Breast epithelium (tissue), 4 donors: ENCODE data around the gene SDC3. TPM values are rescaled to one million over a fixed set of nuclear protein-coding genes. Genes with fewer than 3 reads are reported as not detected.

Experiments
- DNase-seq, 2 donors: peaks; one replicate each; pipeline ENCODE4 v3.0.0-alpha.2; 2019; ENCODE audit warnings: low spot score in 2 of 2
- H3K27ac ChIP-seq, 2 donors: fragments of 200-600 bp; sonication (generic) in 1 of 2; one replicate each; pipeline ENCODE4 v1.5.1; 2016 to 2019; ENCODE audit warnings: mild to moderate bottlenecking in 1 of 2
- H3K27me3 ChIP-seq, 2 donors: fragments of 200-600 bp; sonication (generic) in 1 of 2; one replicate each; pipeline versions ENCODE4 v1.5.1 to v1.6.0; 2017 to 2019; ENCODE audit warnings: control low read depth in 1 of 2, mild to moderate bottlenecking in 1 of 2
- H3K36me3 ChIP-seq: fragments of 200-600 bp; one replicate; pipeline ENCODE4 v1.5.1; 2019
- H3K4me1 ChIP-seq, 2 donors: fragments of 200-600 bp; sonication (generic); one replicate each; pipeline ENCODE4 v1.5.1; 2016 to 2019; ENCODE audit warnings: control low read depth in 1 of 2
- H3K4me3 ChIP-seq, 3 donors: fragments of 200-600 bp; sonication (generic); 1 replicate in 2 of 3; 2 replicates in 1 of 3; pipeline ENCODE4 v1.5.1; 2016 to 2019; ENCODE audit warnings: mild to moderate bottlenecking in 3 of 3, moderate library complexity in 2 of 3
- H3K9me3 ChIP-seq, 2 donors: fragments of 200-600 bp; sonication (generic) in 1 of 2; one replicate each; pipeline ENCODE4 v1.5.1; 2016 to 2019; ENCODE audit warnings: control low read depth in 1 of 2
- CTCF ChIP-seq, 3 donors: fragments of 450-650 bp; IDR thresholded peaks; one replicate each; pipeline ENCODE4 v1.5.1; 2016 to 2017; ENCODE audit warnings: antibody characterized with exemption in 3 of 3, mild to moderate bottlenecking in 3 of 3, moderate library complexity in 3 of 3
- POLR2A ChIP-seq: fragments of 450-650 bp; IDR thresholded peaks from one replicate; pipeline ENCODE4 v1.6.1; 2016; ENCODE audit warnings: antibody characterized with exemption, mild to moderate bottlenecking, moderate library complexity
- POLR2AphosphoS5 ChIP-seq, 3 donors: sonication (generic); formaldehyde crosslinking; IDR thresholded peaks; one replicate each; pipeline ENCODE4 v1.6.1; 2017; ENCODE audit warnings: antibody characterized with exemption in 3 of 3
- intact Hi-C: fragments of 100-400 bp; cut with DNase I; formaldehyde crosslinking; loops from one replicate; pipeline ENCODE4 v1.15.1; 2023; ENCODE audit warnings: low total_unique reads
- total RNA-seq, 3 donors: library from RNA; depleted of rRNA; stranded (reverse); fragments of >200 nt; gene quantifications; one replicate each; pipeline ENCODE4 v1.1.0, GENCODE V29; 2016

SDC3 gene
- total RNA-seq, 3 donors from 2014 or later, result 16.5 to 37.8 (median 26.2) TPM

- TF ChIP-seq POLR2AphosphoS5 (IDR thresholded peaks at IDR 0.05) (no peak), POLR2A (no peak), CTCF (IDR thresholded peaks at IDR 0.05) (no peak)
- intact Hi-C loops, result no loop called here
- H3K4me3 ChIP-seq, result no peak overlapping the region
- H3K27me3 ChIP-seq, result no peaks in the 10 kb centered on the region
- no peaks in the 10 kb centered on the region for H3K9me3 ChIP-seq
- H3K4me1 ChIP-seq, result no peaks in the 10 kb centered on the region
- H3K36me3 ChIP-seq, result no peaks in the 10 kb centered on the region
- no peak overlapping the region for H3K27ac ChIP-seq
- DNase-seq, result peak in 1 of 2 donors; percentile 2
Observed at GRCh38 chr1:30919025-30919881, 10.7 kb upstream of the SDC3 start.

GRCh38 chr1:30916296-30916695, 7.7 kb upstream of the SDC3 start:
- no peak overlapping the region for H3K27ac ChIP-seq
- TF ChIP-seq POLR2AphosphoS5 (IDR thresholded peaks at IDR 0.05) (no peak), CTCF (IDR thresholded peaks at IDR 0.05) (no peak), POLR2A (no peak)
- H3K36me3 ChIP-seq, result no peaks in the 10 kb centered on the region
- DNase-seq, result peak in 1 of 2 donors; percentile 15
- intact Hi-C loops, result no loop called here
- no peak overlapping the region for H3K4me3 ChIP-seq
- H3K9me3 ChIP-seq, result no peaks in the 10 kb centered on the region
- H3K27me3 ChIP-seq, result no peaks in the 10 kb centered on the region
- H3K4me1 ChIP-seq, result no peaks in the 10 kb centered on the region

GRCh38 chr1:30915491-30916230, 7.1 kb upstream of the SDC3 start:
- Histone ChIP-seq H3K27ac (no peak overlapping the region), H3K4me3 (no peak overlapping the region), H3K4me1 (no peaks in the 10 kb centered on the region), H3K9me3 (no peaks in the 10 kb centered on the region), H3K27me3 (no peaks in the 10 kb centered on the region), H3K36me3 (no peaks in the 10 kb centered on the region)
- intact Hi-C loops, result no loop called here
- TF ChIP-seq POLR2AphosphoS5 (IDR thresholded peaks at IDR 0.05), result no peak
- TF ChIP-seq CTCF (IDR thresholded peaks at IDR 0.05), result no peak
- no peak for TF ChIP-seq POLR2A
- no peak for DNase-seq

- no peaks in the 10 kb centered on the region for H3K4me1 ChIP-seq
- no peak for TF ChIP-seq POLR2A
- no peak for TF ChIP-seq CTCF (IDR thresholded peaks at IDR 0.05)
- TF ChIP-seq POLR2AphosphoS5 (IDR thresholded peaks at IDR 0.05), result no peak
- no peak for DNase-seq
- no peak overlapping the region for H3K4me3 ChIP-seq
- intact Hi-C loops, result no loop called here
- H3K27me3 ChIP-seq, result no peaks in the 10 kb centered on the region
- H3K9me3 ChIP-seq, result no peaks in the 10 kb centered on the region
- H3K27ac ChIP-seq, result no peak overlapping the region
- H3K36me3 ChIP-seq, result no peaks in the 10 kb centered on the region
Observed at GRCh38 chr1:30914931-30915330, 6.4 kb upstream of the SDC3 start.

- TF ChIP-seq POLR2A, result no peak
- TF ChIP-seq CTCF (IDR thresholded peaks at IDR 0.05), result no peak
- TF ChIP-seq POLR2AphosphoS5 (IDR thresholded peaks at IDR 0.05), result no peak
- Histone ChIP-seq H3K27me3 (no peaks in the 10 kb centered on the region), H3K4me3 (no peak overlapping the region), H3K36me3 (no peaks in the 10 kb centered on the region), H3K9me3 (no peaks in the 10 kb centered on the region), H3K27ac (no peak overlapping the region), H3K4me1 (no peaks in the 10 kb centered on the region)
- DNase-seq, result no peak
- intact Hi-C loops, result no loop called here
Observed at GRCh38 chr1:30914587-30914922, 6.0 kb upstream of the SDC3 start.
